Tibial artery (tissue), 4 donors: ENCODE data around the gene TSPAN4.

Experiments
- DNase-seq, 2 donors: peaks; one replicate each; pipeline ENCODE4 v3.0.0-alpha.2; 2019
- H3K27ac ChIP-seq, 2 donors: fragments of 200-600 bp; sonication (generic) in 1 of 2; 1 replicate in 1 of 2; 2 replicates in 1 of 2; pipeline ENCODE4 v1.5.1; 2018 to 2019; ENCODE audit warnings: mild to moderate bottlenecking in 1 of 2
- H3K27me3 ChIP-seq, 2 donors: fragments of 200-600 bp; sonication (generic) in 1 of 2; one replicate each; pipeline versions ENCODE4 v1.5.1 to v1.6.0; 2016 to 2019
- H3K36me3 ChIP-seq, 3 donors: fragments of 200-600 bp; sonication (generic) in 2 of 3; one replicate each; pipeline ENCODE4 v1.5.1; 2016 to 2019; ENCODE audit warnings: mild to moderate bottlenecking in 2 of 3
- H3K4me1 ChIP-seq, 4 donors: fragments of 200-600 bp; sonication (generic) in 2 of 4; 1 replicate in 3 of 4; 2 replicates in 1 of 4; pipeline ENCODE4 v1.5.1; 2016 to 2019
- H3K4me3 ChIP-seq, 2 donors: fragments of 200-600 bp; sonication (generic) in 1 of 2; 1 replicate in 1 of 2; 2 replicates in 1 of 2; pipeline ENCODE4 v1.5.1; 2018 to 2019; ENCODE audit warnings: mild to moderate bottlenecking in 2 of 2
- H3K9me3 ChIP-seq, 3 donors: fragments of 200-600 bp; sonication (generic) in 1 of 3; one replicate each; pipeline ENCODE4 v1.5.1; 2016 to 2019
- intact Hi-C: fragments of 100-400 bp; cut with DNase I; formaldehyde crosslinking; loops from one replicate; pipeline ENCODE4 v1.15.0; 2023; ENCODE audit warnings: low total_unique reads
- TF ChIP-seq, protein P1 (sequence below), 2 experiments: fragments of 200-600 bp in 1 of 2; fragments of 450-650 bp in 1 of 2; IDR thresholded peaks; one replicate each; pipeline ENCODE4 v1.5.1; 2017 to 2019; ENCODE audit warnings: antibody characterized with exemption in 2 of 2, mild to moderate bottlenecking in 1 of 2, moderate library complexity in 1 of 2

Gene TSPAN4

DNA sequence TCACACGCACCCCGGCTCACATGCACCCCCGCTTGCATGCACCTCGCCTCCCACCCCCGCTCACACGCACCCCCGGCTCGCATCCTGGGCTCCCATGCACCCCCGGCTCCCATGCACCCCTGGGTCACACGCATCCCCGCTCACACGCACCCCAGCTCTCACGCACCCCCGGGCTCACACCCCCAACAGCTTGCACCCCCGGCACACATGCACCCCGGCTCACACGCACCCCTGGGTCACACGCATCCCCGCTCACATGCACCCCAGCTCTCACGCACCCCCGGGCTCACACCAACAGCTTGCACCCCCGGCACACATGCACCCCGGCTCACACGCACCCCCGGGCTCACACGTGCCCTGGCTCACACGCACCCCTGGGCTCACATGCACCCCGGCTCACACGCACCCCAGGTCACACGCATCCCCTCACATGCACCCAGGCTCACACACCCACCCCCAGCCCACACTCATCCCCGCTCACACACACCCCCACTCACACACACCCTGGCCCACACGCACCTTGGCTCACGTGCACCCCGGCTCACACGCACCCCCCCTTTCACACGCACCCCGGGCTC lies 16.2 kb downstream of the TSPAN4 start:
- H3K9me3 ChIP-seq: no peaks in the 10 kb centered on the region
- H3K36me3 ChIP-seq: peaks cover 0 to 33% (median 17%) of the 10 kb centered on the region in 3 donors
- intact Hi-C loops: no loop called here
- no peak overlapping the region for H3K27ac ChIP-seq
- H3K4me3 ChIP-seq: no peak overlapping the region
- TF ChIP-seq, protein P1, sequence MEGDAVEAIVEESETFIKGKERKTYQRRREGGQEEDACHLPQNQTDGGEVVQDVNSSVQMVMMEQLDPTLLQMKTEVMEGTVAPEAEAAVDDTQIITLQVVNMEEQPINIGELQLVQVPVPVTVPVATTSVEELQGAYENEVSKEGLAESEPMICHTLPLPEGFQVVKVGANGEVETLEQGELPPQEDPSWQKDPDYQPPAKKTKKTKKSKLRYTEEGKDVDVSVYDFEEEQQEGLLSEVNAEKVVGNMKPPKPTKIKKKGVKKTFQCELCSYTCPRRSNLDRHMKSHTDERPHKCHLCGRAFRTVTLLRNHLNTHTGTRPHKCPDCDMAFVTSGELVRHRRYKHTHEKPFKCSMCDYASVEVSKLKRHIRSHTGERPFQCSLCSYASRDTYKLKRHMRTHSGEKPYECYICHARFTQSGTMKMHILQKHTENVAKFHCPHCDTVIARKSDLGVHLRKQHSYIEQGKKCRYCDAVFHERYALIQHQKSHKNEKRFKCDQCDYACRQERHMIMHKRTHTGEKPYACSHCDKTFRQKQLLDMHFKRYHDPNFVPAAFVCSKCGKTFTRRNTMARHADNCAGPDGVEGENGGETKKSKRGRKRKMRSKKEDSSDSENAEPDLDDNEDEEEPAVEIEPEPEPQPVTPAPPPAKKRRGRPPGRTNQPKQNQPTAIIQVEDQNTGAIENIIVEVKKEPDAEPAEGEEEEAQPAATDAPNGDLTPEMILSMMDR (IDR thresholded peaks at IDR 0.05): no peak
- H3K27me3 ChIP-seq: no peaks in the 10 kb centered on the region
- peaks cover 0 to 37% (median 10%) of the 10 kb centered on the region in 4 donors for H3K4me1 ChIP-seq
- no peak for DNase-seq

DNA sequence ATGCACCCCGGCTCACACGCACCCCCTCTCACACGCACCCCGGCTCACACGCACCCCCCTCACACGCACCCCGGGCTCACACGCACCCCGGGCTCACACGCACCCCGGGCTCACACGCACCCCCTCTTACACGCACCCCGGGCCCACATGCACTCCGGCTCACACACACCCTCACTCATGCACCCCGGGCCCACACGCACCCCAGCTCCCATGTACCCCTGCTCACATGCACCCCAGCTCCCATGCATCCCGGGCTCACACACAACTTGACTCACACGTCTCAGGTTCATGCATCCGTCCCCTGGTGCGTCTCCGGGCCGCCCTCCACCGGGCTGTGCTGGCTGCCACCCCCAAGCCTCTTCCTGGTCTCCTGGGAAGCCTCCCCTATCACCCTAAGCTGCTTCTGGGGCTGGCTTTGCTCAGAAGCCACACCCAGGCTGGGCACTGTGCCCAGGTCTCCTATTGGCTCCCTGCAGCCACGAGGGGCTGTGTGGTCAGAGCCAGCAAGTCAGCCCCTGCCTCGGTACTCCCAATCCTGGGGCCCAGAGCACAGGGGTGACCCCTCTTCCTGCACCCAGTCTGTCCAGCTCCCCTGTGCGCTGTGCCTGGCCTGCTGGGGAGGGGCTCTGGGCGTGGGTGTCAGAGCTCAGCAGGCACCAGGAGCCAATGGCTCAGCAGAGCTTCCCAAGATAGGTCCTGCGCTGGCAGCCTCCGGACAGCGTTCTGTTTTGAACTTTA lies 16.9 kb downstream of the TSPAN4 start:
- peaks cover 0 to 37% (median 10%) of the 10 kb centered on the region in 4 donors for H3K4me1 ChIP-seq
- H3K27me3 ChIP-seq: no peaks in the 10 kb centered on the region
- peak overlapping the region in 1 of 2 donors; percentile 9 for H3K27ac ChIP-seq
- intact Hi-C loops: no loop called here
- no peak for DNase-seq
- no peaks in the 10 kb centered on the region for H3K9me3 ChIP-seq
- TF ChIP-seq, protein P1 (IDR thresholded peaks at IDR 0.05): no peak
- H3K4me3 ChIP-seq: peak overlapping the region in 1 of 2 donors; percentile 21
- H3K36me3 ChIP-seq: peaks cover 0 to 33% (median 22%) of the 10 kb centered on the region in 3 donors

DNA sequence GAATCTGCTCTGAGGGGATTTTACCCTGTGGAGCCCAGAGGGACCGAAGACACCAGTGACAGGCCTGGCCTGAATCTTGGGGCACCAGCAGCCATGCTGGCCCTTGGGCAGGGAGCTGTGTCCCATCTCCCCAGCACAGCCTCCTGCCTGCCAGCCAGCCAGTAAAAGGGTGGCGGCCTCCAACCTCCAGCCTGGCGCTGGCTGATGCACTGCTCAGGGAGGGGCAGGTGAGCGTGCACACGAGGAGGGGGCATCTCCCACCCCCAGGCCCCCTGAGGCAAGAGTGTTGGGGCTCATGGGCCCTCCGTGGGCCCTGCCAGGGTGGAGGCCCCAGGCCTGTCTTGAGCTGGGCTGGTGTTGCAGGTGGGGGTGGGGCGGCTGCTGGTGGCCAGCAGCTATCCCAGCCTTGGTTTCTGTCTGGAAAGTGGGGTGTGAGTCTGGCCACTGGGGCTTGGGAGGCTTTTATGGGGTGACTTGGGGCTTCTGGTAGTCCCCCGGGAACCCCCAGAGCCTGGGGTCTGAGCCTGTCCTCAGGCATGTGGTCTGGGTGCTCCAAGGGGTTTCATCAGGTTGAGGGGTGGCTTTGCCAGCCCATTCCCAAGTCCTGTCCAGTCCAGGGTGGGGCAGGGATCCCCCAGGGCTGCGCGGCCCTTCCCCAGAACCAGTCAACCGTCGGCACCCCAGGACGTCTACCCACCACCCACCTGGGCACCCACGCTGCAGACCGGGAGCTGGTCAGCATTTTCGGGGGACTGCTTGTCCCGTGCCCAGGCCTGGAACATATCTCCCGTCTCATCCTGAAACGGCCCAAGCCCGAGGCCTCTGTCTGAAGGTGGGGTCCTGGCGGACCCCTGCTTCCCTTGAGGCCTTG lies 17.8 kb downstream of the TSPAN4 start:
- peaks cover 0 to 37% (median 10%) of the 10 kb centered on the region in 4 donors for H3K4me1 ChIP-seq

DNA sequence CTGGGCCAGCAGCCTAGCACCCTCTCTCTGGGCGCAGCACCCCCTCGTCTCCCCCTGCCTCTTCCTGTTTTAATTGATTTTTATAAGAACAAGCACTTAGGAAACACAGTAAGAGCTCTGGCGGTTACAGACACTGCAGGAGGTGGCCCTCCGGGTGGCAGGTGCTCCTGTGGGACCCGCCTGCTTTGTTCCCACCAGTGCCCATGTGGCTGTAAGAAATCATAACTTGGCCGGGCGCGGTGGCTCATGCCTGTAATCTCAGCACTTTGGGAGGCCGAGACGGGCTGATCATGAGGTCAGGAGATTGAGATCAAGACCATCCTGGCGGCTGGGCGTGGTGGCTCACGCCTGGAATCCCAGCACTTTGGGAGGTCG lies 18.4 kb downstream of the TSPAN4 start:
- Histone ChIP-seq H3K27ac (no peak overlapping the region), H3K9me3 (no peaks in the 10 kb centered on the region), H3K36me3 (peaks cover 0 to 39% (median 30%) of the 10 kb centered on the region in 3 donors), H3K4me1 (peaks cover 0 to 34% (median 10%) of the 10 kb centered on the region in 4 donors), H3K4me3 (no peak overlapping the region), H3K27me3 (no peaks in the 10 kb centered on the region)
- no peak for DNase-seq
- TF ChIP-seq, protein P1 (IDR thresholded peaks at IDR 0.05): no peak
- intact Hi-C loops: no loop called here

More for the DNA sequence above, 17.8 kb downstream of the TSPAN4 start:
- TF ChIP-seq, protein P1 (IDR thresholded peaks at IDR 0.05): no peak
- no peak for DNase-seq
- Histone ChIP-seq H3K27ac (peak overlapping the region in 1 of 2 donors; percentile 9), H3K4me3 (no peak overlapping the region), H3K27me3 (no peaks in the 10 kb centered on the region), H3K9me3 (no peaks in the 10 kb centered on the region), H3K36me3 (peaks cover 0 to 39% (median 24%) of the 10 kb centered on the region in 3 donors)
- intact Hi-C loops: no loop called here

DNA sequence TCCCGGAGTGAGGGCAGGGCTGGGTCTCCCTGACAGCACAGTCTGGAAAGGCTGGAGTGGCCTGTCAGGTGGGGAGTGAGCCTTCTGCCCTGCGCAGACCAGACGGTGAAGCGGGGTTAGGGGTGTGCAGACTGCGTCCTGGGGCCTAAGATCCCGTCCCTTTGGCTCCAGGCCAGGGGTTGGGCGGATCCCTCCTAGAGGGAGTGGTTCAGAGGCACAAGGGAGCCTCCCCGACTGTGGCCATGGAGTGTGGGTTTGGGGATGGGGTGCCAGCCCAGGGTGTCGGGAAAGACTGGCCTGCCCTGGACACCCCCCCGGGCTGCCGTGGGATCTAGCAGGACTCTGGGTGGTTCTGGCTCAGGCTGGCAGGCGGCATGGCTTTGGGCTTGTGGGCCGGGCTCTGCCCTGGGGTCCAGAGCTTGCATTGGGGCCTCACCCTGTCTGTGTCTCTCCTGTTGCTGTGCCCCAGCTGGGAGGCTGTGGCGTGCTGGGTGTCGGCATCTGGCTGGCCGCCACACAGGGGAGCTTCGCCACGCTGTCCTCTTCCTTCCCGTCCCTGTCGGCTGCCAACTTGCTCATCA lies 19.5 kb downstream of the TSPAN4 start:
- H3K4me3 ChIP-seq: no peak overlapping the region
- no peaks in the 10 kb centered on the region for H3K9me3 ChIP-seq
- no peak for DNase-seq
- peaks cover 0 to 32% (median 10%) of the 10 kb centered on the region in 4 donors for H3K4me1 ChIP-seq
- TF ChIP-seq, protein P1 (IDR thresholded peaks at IDR 0.05): no peak
- H3K36me3 ChIP-seq: peaks cover 0 to 48% (median 40%) of the 10 kb centered on the region in 3 donors
- no peak overlapping the region for H3K27ac ChIP-seq
- intact Hi-C loops: no loop called here
- H3K27me3 ChIP-seq: no peaks in the 10 kb centered on the region
